Measurements from ENCODE around the gene PTDSS2. TPM values are rescaled to one million over a fixed set of nuclear protein-coding genes. Genes with fewer than 3 reads are reported as not detected.

PTDSS2 gene
- total and polyA plus RNA-seq, 10 donors: 11.0 to 40.7 (median 25.7) TPM

DNA sequence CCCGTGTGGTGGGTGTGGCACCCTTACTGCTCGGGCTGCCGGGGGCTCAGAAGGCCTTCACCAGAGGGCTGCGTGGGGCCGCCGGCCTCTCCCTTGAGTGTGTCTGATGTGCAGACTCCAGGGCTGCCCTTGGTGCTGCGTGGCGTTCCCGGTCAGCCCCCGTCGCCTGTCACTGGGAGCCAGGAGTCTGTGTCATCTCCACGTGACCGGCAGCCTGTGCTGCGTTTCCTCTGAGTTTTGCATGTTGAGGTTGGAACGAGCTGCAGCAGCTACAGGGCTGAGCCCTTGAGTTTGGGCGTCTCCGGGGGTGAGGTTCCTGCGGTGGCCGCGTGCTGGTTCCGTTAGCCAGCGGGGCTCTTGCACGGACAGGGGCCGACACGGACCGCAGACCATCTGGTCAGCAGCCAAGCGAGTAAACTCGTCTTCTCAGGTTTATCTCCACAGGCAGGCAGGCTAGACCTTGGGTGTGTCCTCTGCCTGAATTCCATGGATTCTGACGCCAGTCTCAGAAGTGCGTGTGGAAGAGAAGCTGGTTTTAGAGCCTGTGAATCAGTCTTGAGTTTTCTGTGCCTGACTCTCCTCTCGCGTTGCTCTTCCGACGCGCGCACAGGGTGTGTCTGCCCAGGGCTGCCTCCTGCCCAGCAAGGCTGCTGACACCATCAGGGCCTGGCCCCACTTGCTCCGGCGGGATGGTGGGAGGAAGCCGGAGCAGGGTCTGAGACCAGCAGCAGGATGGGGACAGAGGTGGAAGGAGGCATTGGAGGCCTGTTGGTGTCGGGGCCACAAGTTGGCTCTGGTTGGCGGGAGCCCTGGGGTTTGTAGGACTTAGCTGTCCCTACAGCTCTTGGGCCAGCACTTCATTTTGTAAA, 10.5 kb downstream of the PTDSS2 start:
- intact Hi-C loops (cut with DNase I; ENCODE audit: low total_unique reads): no loop called here
- H3K4me3 ChIP-seq: no peak overlapping the region
- no peaks in the 10 kb centered on the region for H3K9me3 ChIP-seq
- peaks cover 8 to 24% (median 20%) of the 10 kb centered on the region in 6 donors for H3K4me1 ChIP-seq
- DNase-seq: peak; percentile 71
- peak in 2 of 3 donors; percentile 15 to 22 for TF ChIP-seq POLR2AphosphoS5 (IDR thresholded peaks at IDR 0.05)
- TF ChIP-seq POLR2A (IDR thresholded peaks at IDR 0.05): no peak
- TF ChIP-seq, protein P1, sequence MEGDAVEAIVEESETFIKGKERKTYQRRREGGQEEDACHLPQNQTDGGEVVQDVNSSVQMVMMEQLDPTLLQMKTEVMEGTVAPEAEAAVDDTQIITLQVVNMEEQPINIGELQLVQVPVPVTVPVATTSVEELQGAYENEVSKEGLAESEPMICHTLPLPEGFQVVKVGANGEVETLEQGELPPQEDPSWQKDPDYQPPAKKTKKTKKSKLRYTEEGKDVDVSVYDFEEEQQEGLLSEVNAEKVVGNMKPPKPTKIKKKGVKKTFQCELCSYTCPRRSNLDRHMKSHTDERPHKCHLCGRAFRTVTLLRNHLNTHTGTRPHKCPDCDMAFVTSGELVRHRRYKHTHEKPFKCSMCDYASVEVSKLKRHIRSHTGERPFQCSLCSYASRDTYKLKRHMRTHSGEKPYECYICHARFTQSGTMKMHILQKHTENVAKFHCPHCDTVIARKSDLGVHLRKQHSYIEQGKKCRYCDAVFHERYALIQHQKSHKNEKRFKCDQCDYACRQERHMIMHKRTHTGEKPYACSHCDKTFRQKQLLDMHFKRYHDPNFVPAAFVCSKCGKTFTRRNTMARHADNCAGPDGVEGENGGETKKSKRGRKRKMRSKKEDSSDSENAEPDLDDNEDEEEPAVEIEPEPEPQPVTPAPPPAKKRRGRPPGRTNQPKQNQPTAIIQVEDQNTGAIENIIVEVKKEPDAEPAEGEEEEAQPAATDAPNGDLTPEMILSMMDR (IDR thresholded peaks at IDR 0.05 in 8 of 11, conservative IDR thresholded peaks at IDR 0.05 in 3 of 11): no peak
- H3K36me3 ChIP-seq: peaks cover 0 to 56% (median 8%) of the 10 kb centered on the region in 6 donors
- 86 to 97% (median 92%) methylated on average over 18 to 41 of the region's 41 CpGs for WGBS, 5 donors
- no peaks in the 10 kb centered on the region for H3K27me3 ChIP-seq (replicated peaks in 1 of 7)
- H3K27ac ChIP-seq: no peak overlapping the region

DNA sequence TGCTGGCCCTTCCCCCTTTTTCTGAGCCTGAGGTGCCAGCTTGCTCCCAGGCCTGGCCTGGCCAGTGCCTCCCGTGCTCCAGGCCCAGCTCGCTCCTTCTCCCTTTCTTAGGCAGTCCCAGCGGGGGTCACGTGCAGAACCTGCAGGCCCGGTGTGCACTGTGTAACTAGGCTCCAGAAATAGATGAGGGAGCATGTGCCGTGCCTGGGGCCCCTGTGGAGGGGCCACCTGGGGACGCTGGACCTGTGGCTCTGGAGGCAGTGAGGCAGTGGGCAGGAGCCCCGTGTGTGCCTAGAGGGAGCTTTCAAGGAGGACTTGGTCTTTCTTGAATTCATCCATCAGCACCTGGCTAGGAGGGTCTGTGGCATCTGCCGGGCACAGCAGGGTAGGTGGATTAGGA, 11.5 kb downstream of the PTDSS2 start:
- Histone ChIP-seq H3K4me3 (no peak overlapping the region), H3K27me3 (replicated peaks in 1 of 7) (no peaks in the 10 kb centered on the region), H3K27ac (no peak overlapping the region), H3K36me3 (peaks cover 0 to 54% (median 8%) of the 10 kb centered on the region in 6 donors), H3K4me1 (peaks cover 5 to 22% (median 12%) of the 10 kb centered on the region in 6 donors), H3K9me3 (no peaks in the 10 kb centered on the region)
- 87 to 99% (median 94%) methylated on average over 8 to 9 of the region's 9 CpGs for WGBS, 5 donors
- TF ChIP-seq, protein P1 (IDR thresholded peaks at IDR 0.05 in 8 of 11, conservative IDR thresholded peaks at IDR 0.05 in 3 of 11): no peak
- TF ChIP-seq POLR2A (IDR thresholded peaks at IDR 0.05) (no peak), POLR2AphosphoS5 (IDR thresholded peaks at IDR 0.05) (no peak)
- DNase-seq: no peak
- intact Hi-C loops (cut with DNase I; ENCODE audit: low total_unique reads): no loop called here

DNA sequence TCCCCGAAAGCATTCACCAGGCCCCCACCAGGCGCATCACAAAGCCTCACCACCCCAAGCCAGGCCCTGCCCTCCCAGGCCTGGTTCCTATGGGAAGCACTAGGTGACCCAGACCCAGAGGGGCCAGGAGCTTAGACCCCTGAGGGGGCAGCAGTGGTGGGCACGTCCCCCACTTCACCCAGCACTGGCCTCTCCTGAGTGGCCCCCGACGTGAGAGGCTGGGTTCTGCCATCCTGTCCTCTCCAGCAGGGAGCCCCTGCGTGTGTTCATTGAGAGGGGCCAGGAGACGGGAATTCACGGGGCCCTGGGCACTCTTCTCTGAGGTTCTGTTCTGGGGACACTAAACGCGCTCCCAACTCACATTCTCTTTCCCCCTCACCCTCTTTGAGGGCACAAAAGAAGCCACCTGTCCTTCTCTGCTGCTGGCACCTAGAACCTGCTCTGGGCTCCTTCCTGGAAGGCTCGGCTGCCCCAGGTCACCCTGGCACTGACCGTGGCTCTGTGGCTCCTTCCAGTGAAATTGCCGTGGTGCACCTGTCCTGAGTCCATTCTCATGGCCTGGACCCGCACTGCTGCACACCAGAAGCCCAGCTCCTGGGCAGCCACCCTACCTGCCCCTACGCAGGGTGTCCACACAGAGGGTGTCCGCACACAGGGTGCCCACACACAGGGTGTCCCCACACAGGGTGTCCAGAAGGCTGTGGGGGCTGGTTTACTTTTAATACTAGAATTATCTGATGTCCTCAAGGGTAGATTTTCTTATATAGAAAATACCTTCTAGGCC, 12.2 kb downstream of the PTDSS2 start:
- peaks cover 0 to 54% (median 8%) of the 10 kb centered on the region in 6 donors for H3K36me3 ChIP-seq
- intact Hi-C loops (cut with DNase I; ENCODE audit: low total_unique reads): no loop called here
- no peak overlapping the region for H3K27ac ChIP-seq
- H3K4me1 ChIP-seq: peaks cover 0 to 18% (median 5%) of the 10 kb centered on the region in 6 donors
- no peaks in the 10 kb centered on the region for H3K9me3 ChIP-seq
- H3K4me3 ChIP-seq: no peak overlapping the region
- DNase-seq: no peak
- H3K27me3 ChIP-seq (replicated peaks in 1 of 7): no peaks in the 10 kb centered on the region
- 92 to 97% (median 96%) methylated on average over 11 to 16 of the region's 16 CpGs for WGBS, 5 donors
- TF ChIP-seq POLR2A (IDR thresholded peaks at IDR 0.05): no peak
- TF ChIP-seq, protein P1 (IDR thresholded peaks at IDR 0.05 in 8 of 11, conservative IDR thresholded peaks at IDR 0.05 in 3 of 11): no peak
- TF ChIP-seq POLR2AphosphoS5 (IDR thresholded peaks at IDR 0.05): no peak
